ENCODE data around the gene STAG2. TPM values are rescaled to one million over a fixed set of nuclear protein-coding genes. Genes with fewer than 3 reads are reported as not detected.
A peak's percentile ranks its signal among the peaks of the same experiment; 100 is the strongest.

The STAG2 gene
- total and polyA plus RNA-seq, 10 donors = 17.9 to 106 (median 89.4) TPM

- Histone ChIP-seq H3K27me3 (replicated peaks in 1 of 7) (no peaks in the 10 kb centered on the region), H3K27ac (peak overlapping the region; percentile 84 to 99 (median 99)), H3K4me1 (peaks cover 8 to 47% (median 19%) of the 10 kb centered on the region in 6 donors), H3K36me3 (no peaks in the 10 kb centered on the region), H3K9me3 (no peaks in the 10 kb centered on the region), H3K4me3 (peak overlapping the region; percentile 37 to 82 (median 57))
- TF ChIP-seq CTCF (IDR thresholded peaks at IDR 0.05 in 8 of 11, conservative IDR thresholded peaks at IDR 0.05 in 3 of 11) = no peak
- TF ChIP-seq POLR2AphosphoS5 (IDR thresholded peaks at IDR 0.05) = no peak
- no peak for TF ChIP-seq POLR2A (IDR thresholded peaks at IDR 0.05)
- intact Hi-C loops (cut with DNase I; ENCODE audit: low total_unique reads) = no loop called here
- 1 to 36% (median 1%) methylated on average over 17 to 23 of the region's 23 CpGs for WGBS, 5 donors
- DNase-seq = no peak
Measured at GRCh38 chrX:123962006-123962467, 531 bp downstream of the STAG2 start.

GRCh38 chrX:123962794-123963373, 1.4 kb downstream of the STAG2 start:
- Histone ChIP-seq H3K36me3 (no peaks in the 10 kb centered on the region), H3K27ac (peak overlapping the region; percentile 84 to 99 (median 99)), H3K4me3 (peak overlapping the region; percentile 37 to 82 (median 57)), H3K9me3 (no peaks in the 10 kb centered on the region), H3K27me3 (replicated peaks in 1 of 7) (no peaks in the 10 kb centered on the region), H3K4me1 (peaks cover 8 to 56% (median 23%) of the 10 kb centered on the region in 6 donors)
- intact Hi-C loops (cut with DNase I; ENCODE audit: low total_unique reads) = no loop called here
- DNase-seq = peak; percentile 92
- WGBS, 5 donors = 0 to 38% (median 1%) methylated on average over 14 to 22 of the region's 22 CpGs
- TF ChIP-seq POLR2AphosphoS5 (IDR thresholded peaks at IDR 0.05) = peak; percentile 80 to 90 (median 88)
- peak in 1 of 3 donors; percentile 76 for TF ChIP-seq POLR2A (IDR thresholded peaks at IDR 0.05)
- peak in 2 of 11 experiments; percentile 10 for TF ChIP-seq CTCF (IDR thresholded peaks at IDR 0.05 in 8 of 11, conservative IDR thresholded peaks at IDR 0.05 in 3 of 11)

GRCh38 chrX:123964156-123964834, 2.8 kb downstream of the STAG2 start:
- 0 to 26% (median 0%) methylated on average over 2 of the region's 2 CpGs for WGBS, 5 donors
- intact Hi-C loops (cut with DNase I; ENCODE audit: low total_unique reads) = no loop called here
- Histone ChIP-seq H3K27ac (peak overlapping the region in 7 of 8 donors; percentile 96 to 99 (median 99)), H3K9me3 (no peaks in the 10 kb centered on the region), H3K27me3 (replicated peaks in 1 of 7) (no peaks in the 10 kb centered on the region), H3K4me1 (peaks cover 8 to 61% (median 31%) of the 10 kb centered on the region in 6 donors), H3K36me3 (no peaks in the 10 kb centered on the region), H3K4me3 (peak overlapping the region in 3 of 8 donors; percentile 61 to 82 (median 72))
- TF ChIP-seq POLR2AphosphoS5 (IDR thresholded peaks at IDR 0.05) = no peak
- TF ChIP-seq POLR2A (IDR thresholded peaks at IDR 0.05) = no peak
- TF ChIP-seq CTCF (IDR thresholded peaks at IDR 0.05 in 8 of 11, conservative IDR thresholded peaks at IDR 0.05 in 3 of 11) = no peak
- no peak for DNase-seq

GRCh38 chrX:123965712-123966111, 4.2 kb downstream of the STAG2 start:
- intact Hi-C loops (cut with DNase I; ENCODE audit: low total_unique reads) = no loop called here
- no peak overlapping the region for H3K27ac ChIP-seq
- H3K36me3 ChIP-seq = no peaks in the 10 kb centered on the region
- DNase-seq = no peak
- H3K9me3 ChIP-seq = no peaks in the 10 kb centered on the region
- no peak for TF ChIP-seq POLR2AphosphoS5 (IDR thresholded peaks at IDR 0.05)
- no peak for TF ChIP-seq POLR2A (IDR thresholded peaks at IDR 0.05)
- no peak for TF ChIP-seq CTCF (IDR thresholded peaks at IDR 0.05 in 8 of 11, conservative IDR thresholded peaks at IDR 0.05 in 3 of 11)
- no peak overlapping the region for H3K4me3 ChIP-seq
- H3K27me3 ChIP-seq (replicated peaks in 1 of 7) = no peaks in the 10 kb centered on the region
- 84 to 97% (median 93%) methylated on average over 5 to 6 of the region's 6 CpGs for WGBS, 5 donors
- peaks cover 9 to 73% (median 39%) of the 10 kb centered on the region in 6 donors for H3K4me1 ChIP-seq
